Ascending aorta (tissue), 2 donors: ENCODE data around the gene PHTF2. TPM values are rescaled to one million over a fixed set of nuclear protein-coding genes. Genes with fewer than 3 reads are reported as not detected.

Experiments
- DNase-seq, 2 donors: peaks; one replicate each; pipeline ENCODE4 v3.0.0-alpha.2; 2019; ENCODE audit warnings: low spot score in 2 of 2
- H3K27ac ChIP-seq, 2 donors: fragments of 200-600 bp; sonication (generic); one replicate each; pipeline ENCODE4 v1.5.1; 2016 to 2017; ENCODE audit warnings: mild to moderate bottlenecking in 1 of 2
- H3K27me3 ChIP-seq: fragments of 200-600 bp; sonication (generic); one replicate; pipeline ENCODE4 v1.5.1; 2017
- H3K36me3 ChIP-seq, 2 donors: fragments of 200-600 bp; sonication (generic); one replicate each; pipeline ENCODE4 v1.5.1; 2016
- H3K4me1 ChIP-seq, 2 donors: fragments of 200-600 bp; sonication (generic); one replicate each; pipeline ENCODE4 v1.5.1; 2016 to 2017; ENCODE audit warnings: mild to moderate bottlenecking in 1 of 2
- H3K4me3 ChIP-seq, 2 donors: fragments of 200-600 bp; sonication (generic); one replicate each; pipeline ENCODE4 v1.5.1; 2016 to 2017; ENCODE audit warnings: mild to moderate bottlenecking in 1 of 2
- H3K9me3 ChIP-seq, 2 donors: fragments of 200-600 bp; sonication (generic); one replicate each; pipeline ENCODE4 v1.5.1; 2016
- intact Hi-C: fragments of 100-400 bp; cut with DNase I; formaldehyde crosslinking; loops from one replicate; pipeline ENCODE4 v1.15.1; 2023
- total RNA-seq: library from RNA; depleted of rRNA; stranded (reverse); fragments of >200 nt; gene quantifications from one replicate; pipeline ENCODE4 v1.1.0, GENCODE V29; 2016
- TF ChIP-seq, protein P1 (sequence below), 3 experiments: fragments of 200-600 bp in 2 of 3; fragments of 450-650 bp in 1 of 3; sonication (generic) in 2 of 3; IDR thresholded peaks; one replicate each; pipeline ENCODE4 v1.5.1; 2016 to 2019; ENCODE audit warnings: antibody characterized with exemption in 3 of 3, mild to moderate bottlenecking in 1 of 3, moderate library complexity in 1 of 3

The PHTF2 gene
- total RNA-seq, 1 donor from 2014 or later = 10.2 TPM

DNA sequence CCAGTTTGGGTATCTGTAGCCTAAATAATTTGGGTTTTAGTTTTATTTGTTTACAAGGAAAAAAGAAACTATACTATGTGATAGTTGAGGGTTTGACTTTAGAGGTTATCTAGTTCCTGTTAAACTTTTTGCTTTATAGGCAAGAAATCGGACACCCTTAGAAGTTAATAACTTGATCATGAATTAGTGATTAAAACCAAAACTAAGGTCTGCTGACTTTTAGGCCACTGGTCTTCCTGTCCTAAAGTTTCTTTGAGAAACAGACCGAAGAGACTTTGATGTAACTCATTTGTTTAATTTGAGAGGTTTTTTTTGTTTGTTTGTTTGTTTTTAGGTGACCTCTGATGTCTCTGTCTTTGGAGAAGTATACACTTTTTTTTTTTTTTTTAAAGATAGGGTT lies 59.7 kb downstream of the PHTF2 start:
- H3K9me3 ChIP-seq = peaks cover 0 to 5% of the 10 kb centered on the region in 2 donors
- DNase-seq = no peak
- H3K36me3 ChIP-seq = peaks cover 0 to 9% of the 10 kb centered on the region in 2 donors
- H3K27me3 ChIP-seq = no peaks in the 10 kb centered on the region
- TF ChIP-seq, protein P1, sequence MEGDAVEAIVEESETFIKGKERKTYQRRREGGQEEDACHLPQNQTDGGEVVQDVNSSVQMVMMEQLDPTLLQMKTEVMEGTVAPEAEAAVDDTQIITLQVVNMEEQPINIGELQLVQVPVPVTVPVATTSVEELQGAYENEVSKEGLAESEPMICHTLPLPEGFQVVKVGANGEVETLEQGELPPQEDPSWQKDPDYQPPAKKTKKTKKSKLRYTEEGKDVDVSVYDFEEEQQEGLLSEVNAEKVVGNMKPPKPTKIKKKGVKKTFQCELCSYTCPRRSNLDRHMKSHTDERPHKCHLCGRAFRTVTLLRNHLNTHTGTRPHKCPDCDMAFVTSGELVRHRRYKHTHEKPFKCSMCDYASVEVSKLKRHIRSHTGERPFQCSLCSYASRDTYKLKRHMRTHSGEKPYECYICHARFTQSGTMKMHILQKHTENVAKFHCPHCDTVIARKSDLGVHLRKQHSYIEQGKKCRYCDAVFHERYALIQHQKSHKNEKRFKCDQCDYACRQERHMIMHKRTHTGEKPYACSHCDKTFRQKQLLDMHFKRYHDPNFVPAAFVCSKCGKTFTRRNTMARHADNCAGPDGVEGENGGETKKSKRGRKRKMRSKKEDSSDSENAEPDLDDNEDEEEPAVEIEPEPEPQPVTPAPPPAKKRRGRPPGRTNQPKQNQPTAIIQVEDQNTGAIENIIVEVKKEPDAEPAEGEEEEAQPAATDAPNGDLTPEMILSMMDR (IDR thresholded peaks at IDR 0.05) = no peak
- H3K4me1 ChIP-seq = peaks cover 0 to 4% of the 10 kb centered on the region in 2 donors
- H3K4me3 ChIP-seq = no peak overlapping the region
- no peak overlapping the region for H3K27ac ChIP-seq
- intact Hi-C loops = no loop called here

DNA sequence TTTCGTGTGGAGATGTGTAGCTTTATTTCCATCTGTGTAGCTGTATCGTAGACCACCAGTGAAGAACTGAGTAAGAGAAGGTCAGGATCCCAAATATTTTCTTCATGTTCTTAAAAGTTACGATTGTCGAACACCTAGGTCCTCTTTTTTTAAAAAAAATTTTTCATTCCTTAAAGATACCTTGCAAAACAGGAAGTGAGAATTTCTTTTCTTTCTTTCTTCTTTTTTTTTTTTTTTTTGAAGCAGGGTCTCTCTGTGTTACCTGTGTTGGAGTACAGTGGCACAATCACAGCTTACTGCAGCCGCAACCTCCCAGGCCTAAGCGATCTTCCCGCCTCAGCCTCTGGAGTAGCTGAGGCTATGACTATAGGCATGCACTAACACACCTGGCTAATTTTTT lies 60.8 kb downstream of the PHTF2 start:
- Histone ChIP-seq H3K9me3 (peaks cover 0 to 5% of the 10 kb centered on the region in 2 donors), H3K27ac (no peak overlapping the region), H3K36me3 (peaks cover 0 to 9% of the 10 kb centered on the region in 2 donors), H3K4me1 (peaks cover 0 to 4% of the 10 kb centered on the region in 2 donors), H3K4me3 (no peak overlapping the region), H3K27me3 (no peaks in the 10 kb centered on the region)
- TF ChIP-seq, protein P1 (IDR thresholded peaks at IDR 0.05) = no peak
- no peak for DNase-seq
- intact Hi-C loops = no loop called here

DNA sequence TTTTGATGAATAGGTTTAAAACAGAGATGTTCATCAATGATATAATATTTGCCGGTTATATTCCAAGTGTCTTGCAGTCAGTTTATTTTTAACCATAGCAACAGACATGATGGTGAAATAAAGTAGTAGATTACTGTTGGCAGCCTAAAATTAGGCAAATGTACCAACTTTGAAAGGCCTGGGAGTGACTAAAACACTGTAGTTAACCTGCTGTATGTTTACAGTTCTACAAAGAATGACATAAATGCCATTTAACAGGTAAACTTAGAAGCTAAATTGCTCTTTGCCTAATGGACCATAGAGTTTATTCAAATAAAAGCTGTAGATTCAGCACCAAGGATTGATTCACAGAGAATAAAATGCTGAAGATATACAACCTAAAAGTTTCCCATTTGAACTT lies 64.1 kb downstream of the PHTF2 start:
- no peaks in the 10 kb centered on the region for H3K36me3 ChIP-seq
- H3K27ac ChIP-seq = no peak overlapping the region
- H3K9me3 ChIP-seq = no peaks in the 10 kb centered on the region
- intact Hi-C loops = no loop called here
- TF ChIP-seq, protein P1 (IDR thresholded peaks at IDR 0.05) = no peak
- peaks cover 0 to 4% of the 10 kb centered on the region in 2 donors for H3K4me1 ChIP-seq
- no peaks in the 10 kb centered on the region for H3K27me3 ChIP-seq
- no peak overlapping the region for H3K4me3 ChIP-seq
- no peak for DNase-seq

DNA sequence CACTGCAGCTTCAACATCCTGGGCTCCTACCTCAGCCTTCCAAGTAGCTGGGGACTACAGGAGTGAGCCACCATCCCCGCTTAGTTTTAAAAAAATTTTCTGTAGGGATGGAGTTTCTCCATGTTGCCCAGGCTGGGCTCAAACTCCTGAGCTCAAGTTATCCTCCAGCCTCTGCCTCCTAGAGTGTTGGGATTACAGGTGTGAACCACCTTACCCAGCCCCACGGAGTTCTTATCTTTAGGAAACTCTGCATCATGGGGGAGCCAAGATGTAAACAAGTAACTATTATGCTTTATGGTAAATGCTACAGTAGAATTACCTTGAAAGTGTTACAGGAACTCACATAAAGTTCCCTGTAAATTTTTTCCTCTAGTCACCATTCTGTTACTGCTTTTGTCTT lies 65.3 kb downstream of the PHTF2 start:
- no peaks in the 10 kb centered on the region for H3K36me3 ChIP-seq
- peaks cover 0 to 4% of the 10 kb centered on the region in 2 donors for H3K4me1 ChIP-seq
- TF ChIP-seq, protein P1 (IDR thresholded peaks at IDR 0.05) = no peak
- H3K4me3 ChIP-seq = no peak overlapping the region
- intact Hi-C loops = no loop called here
- DNase-seq = no peak
- H3K9me3 ChIP-seq = no peaks in the 10 kb centered on the region
- H3K27ac ChIP-seq = no peak overlapping the region
- H3K27me3 ChIP-seq = no peaks in the 10 kb centered on the region

DNA sequence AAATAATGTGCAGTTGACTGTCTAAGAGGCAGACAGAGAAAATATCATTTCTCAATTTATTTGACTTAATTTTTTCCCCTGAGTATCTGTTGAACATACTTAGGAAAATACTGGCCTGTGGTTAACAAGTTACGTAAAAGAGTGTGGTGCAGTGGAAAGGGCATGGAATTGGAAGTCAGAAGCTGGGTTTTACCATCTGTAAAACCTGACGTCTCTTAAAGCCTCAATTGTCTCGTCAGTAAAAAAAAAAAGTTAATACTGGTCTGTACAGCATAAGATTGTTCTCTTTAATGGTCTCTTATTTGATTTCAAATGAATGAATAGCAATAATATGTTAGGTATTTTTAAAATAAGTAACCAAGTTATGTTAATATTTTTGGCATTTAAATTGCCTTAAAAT lies 67.8 kb downstream of the PHTF2 start:
- H3K27ac ChIP-seq = no peak overlapping the region
- H3K9me3 ChIP-seq = no peaks in the 10 kb centered on the region
- no peak overlapping the region for H3K4me3 ChIP-seq
- DNase-seq = no peak
- intact Hi-C loops = no loop called here
- peaks cover 0 to 4% of the 10 kb centered on the region in 2 donors for H3K4me1 ChIP-seq
- TF ChIP-seq, protein P1 (IDR thresholded peaks at IDR 0.05) = no peak
- no peaks in the 10 kb centered on the region for H3K36me3 ChIP-seq
- H3K27me3 ChIP-seq = no peaks in the 10 kb centered on the region
